GM21390 (cell line): Measurements from ENCODE around the gene TSR3.

ENCODE experiments used
- ATAC-seq: cut with Tn5 transposase; IDR thresholded peaks from one replicate; pipeline ENCODE4 v1.9.1; 2021; ENCODE audit not compliant: unreplicated experiment

Gene TSR3

DNA sequence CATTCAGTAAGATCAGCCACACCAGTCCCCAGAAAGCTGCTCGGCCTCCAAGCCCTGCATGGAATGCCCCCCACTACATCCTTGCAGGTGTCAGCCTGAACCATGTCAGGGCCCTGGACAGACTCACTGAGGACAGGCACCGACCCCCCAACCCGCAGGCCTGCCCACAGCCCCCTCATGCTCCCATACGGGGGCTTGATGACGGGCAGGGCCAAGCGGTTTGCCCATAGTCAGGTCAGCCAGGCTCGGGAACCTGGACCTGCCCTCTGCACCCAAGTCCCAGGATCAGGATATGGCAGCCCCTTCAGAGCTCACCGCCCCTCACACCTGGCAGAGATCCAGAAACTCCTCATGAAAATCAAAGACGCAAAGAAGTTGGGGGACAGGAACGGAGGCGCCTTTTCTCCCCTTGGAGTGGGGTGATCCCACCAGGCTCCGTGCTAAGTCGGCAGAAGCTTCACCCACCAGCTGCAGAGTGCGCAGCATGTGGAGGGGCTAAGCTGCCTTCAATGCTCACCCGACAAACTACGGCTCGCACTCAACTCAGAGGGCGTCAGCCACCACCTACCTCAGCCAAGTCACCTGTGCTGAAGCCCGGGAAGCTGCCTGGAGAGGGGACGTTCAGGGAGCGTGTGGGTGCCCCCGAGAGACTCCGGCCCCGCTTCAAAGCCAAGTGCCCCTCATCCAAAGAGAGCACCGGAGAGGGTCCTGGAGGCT lies 26.6 kb upstream of the TSR3 start:
- no peak for ATAC-seq

- no peak for ATAC-seq
Measured at GRCh38 chr16:1377406-1378010, 25.8 kb upstream of the TSR3 start.

DNA sequence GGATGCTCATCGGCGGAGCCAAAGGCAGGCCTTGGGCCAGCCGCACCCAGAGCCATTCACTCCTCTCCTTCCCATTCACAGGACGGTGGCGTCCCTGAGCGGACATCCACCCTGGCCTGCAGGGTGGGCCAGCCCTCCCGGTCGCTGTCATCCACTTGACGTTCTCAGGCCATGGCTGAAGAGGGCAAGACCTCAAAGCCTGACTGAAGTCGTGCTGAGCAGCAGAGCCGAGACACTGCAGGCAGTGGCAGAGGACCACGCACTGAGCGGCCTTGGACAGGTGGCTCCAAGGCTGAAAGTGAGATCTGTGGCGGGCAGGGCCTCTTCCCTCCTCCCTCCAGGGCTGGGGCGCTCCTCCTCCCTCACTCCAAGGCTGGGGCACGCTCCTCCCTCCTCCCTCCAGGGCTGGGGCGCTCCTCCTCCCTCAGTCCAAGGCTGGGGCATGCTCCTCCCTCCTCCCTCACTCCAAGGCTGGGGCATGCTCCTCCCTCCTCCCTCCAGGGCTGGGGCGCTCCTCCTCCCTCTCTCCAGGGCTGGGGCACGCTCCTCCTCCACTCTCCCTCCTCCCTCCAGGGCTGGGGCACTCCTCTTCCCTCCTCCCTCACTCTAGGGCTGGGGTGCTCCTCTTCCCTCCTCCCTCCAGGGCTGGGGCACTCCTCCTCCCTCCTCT lies 24.2 kb upstream of the TSR3 start:
- no peak for ATAC-seq

DNA sequence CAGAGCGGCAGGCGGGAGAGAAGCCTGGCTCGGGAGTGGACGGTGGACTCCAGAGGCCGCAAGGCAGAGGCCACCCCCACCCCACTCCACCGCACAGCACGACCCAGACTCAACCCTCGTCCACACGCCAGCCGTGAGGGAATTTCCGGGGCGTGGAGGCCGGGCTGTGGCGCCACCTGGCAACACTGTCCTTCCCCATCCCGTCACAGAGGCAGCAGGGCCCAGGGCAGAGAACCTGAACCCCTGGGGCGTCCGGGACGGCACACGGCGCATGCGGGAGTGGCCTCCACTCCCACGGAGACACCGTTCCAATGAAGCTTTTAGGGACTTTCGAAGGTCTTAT lies 23.6 kb upstream of the TSR3 start:
- ATAC-seq = no peak

- no peak for ATAC-seq
Measured at GRCh38 chr16:1374418-1375297, 23.0 kb upstream of the TSR3 start.

DNA sequence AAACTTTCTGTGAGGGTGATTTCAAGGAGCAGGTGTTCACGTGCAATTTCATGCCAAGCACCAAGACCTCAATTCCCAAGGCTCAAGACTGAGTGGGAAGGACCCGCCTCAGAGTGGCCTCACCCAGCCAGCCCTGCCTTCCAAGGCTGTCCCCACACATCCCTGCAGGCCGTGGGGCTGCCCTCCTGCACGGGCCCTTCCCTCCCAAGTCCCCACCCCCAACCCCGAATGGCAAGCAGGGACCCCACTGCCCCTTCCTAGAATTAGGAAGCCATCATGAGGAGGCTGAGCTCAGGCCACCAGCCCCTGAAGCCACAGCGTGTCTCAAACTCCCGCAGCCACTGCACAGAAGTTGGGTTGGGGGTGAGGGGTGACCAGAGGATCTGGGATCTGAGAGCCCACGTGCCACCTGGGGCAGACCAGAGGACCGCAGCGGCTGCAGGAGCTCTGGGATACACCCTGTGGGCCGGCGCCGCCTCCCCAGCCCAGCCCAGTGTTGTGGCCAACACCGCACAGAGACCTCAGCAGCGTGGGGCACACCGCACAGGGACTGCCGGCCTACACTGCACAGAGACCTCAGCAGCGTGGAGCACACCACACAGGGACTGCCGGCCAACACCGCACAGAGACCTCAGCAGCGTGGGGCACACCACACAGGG lies 20.7 kb upstream of the TSR3 start:
- no peak for ATAC-seq

GRCh38 chr16:1371054-1371978 lies 19.6 kb upstream of the TSR3 start:
- ATAC-seq = no peak

DNA sequence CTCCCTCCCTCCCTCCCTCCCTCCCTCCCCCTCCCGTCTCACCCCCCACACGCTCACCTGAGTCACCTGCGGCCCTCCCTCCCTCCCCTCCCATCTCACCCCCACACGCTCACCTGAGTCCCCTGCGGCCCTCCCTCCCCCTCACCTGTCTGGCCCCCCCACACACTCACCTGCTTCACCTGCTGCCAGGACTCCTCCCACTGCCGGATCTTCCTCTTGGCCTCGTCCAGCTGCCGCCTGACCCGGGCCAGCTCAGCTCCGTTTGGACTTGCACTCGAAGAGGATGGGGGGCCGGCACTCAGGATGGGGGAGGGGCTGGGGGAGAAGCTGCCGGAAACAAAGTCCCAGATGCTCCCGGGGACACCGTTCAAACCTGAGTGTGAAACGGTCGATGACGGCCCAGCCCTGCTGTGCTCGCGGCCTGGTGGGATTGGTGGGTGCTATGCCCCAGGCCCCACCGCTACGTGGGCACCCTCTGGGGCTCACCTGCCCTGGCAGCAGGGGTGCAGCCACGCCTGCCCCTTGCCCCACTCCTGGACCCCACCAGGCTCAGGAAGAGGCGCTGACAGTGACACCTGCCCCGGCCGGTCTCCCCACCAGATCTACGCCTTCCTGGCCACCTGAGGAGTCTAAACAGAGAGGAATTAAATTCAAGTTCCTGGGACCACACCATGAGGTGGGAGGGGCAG lies 16.0 kb upstream of the TSR3 start:
- ATAC-seq = no peak

DNA sequence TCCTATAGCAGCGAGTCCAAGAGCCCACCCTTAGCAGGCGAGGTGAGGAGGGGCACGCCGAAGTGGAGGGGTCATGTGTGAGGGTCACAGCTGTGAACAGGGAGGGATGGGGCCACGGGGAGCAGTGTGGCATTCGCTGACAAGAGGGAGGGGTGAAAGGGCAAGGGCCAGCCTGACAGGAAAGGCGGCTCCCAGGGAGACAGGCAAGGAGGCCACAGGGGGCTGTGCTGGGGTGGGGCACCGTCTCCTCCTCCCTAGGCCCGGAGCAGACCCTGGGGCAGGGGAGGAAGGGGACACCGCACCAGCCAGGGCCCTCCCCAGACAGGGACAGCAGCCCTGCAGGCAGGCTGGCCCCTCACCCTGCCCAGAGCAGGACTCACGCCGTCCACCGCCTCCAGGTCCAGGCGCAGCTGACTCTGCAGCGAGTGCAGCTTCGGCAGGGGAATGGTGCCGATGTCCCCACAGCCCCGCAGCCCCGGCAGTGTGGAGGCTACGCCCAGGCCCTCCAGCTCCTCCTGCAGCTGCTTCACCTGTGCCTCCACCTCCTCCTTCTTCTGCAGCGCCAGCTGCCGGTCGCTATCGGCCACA lies 15.1 kb upstream of the TSR3 start:
- ATAC-seq = no peak

DNA sequence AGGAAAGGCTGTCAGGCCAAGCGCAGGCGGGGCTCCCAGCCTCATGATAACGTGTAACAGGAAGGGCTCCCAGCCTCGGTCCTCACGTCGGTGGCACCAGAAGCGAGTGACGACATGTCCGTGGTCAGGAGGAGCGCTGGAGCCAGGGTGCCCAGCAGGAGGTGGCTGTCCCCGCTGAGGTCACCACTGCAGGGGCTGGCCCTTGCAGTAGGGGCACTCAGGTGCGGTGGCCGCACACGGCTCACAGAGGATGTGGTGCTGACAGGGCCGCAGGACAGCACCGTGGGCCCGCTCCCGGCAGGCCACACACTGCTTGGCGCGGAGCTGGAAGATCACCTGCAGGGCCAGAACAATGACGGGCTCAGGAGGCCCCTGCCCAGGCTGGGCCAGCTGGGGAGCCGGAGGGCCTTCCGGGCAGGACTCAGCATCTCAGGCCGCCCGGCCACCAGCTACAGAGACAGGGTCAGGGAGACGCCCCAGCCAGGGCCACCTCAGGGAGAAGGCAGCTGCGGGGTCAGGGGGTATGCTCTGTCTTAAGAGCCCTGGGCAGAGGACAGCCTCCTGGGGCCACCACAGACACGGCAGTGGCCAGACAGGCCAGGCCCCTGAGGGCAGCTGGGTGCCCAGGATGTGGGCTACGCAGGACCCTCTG lies 14.5 kb upstream of the TSR3 start:
- ATAC-seq = no peak

DNA sequence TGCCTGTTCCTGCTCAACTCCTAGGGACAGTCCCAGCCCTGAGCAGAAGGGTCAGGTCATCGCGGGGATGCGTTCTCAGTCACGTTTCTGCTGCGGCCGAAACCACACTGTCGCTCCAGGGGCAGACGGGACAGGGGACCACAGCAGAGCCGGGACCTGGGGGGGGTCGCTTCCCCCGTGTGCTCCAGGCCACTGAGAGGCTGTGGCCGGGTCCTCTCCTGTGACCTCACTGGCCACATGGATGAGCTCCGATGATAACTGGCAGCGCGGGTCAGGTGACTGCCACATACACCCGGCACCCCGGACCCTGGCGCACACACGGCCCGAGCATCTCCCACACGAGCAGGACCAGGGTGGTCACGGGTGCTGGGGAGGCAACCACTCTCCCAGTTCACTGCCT lies 12.8 kb upstream of the TSR3 start:
- no peak for ATAC-seq

GRCh38 chr16:1363501-1364041 lies 11.9 kb upstream of the TSR3 start:
- ATAC-seq = no peak

DNA sequence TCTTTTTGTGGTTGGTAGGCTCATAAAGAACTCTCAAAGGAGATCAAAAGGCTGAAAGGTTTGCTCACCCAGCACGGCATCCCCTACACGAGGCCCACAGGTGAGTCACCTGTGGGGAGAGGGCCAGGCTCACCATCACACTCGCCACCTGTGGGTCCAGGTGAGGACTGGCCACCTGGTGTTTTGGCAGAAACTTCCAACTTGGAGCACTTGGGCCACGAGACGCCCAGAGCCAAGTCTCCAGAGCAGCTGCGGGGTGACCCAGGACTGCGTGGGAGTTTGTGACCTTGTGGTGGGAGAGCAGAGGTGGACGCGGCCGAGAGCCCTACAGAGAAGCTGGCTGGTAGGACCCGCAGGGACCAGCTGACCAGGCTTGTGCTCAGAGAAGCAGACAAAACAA lies 11.1 kb upstream of the TSR3 start:
- no peak for ATAC-seq

- ATAC-seq = no peak
Measured at GRCh38 chr16:1361685-1362360, 10.1 kb upstream of the TSR3 start.

GRCh38 chr16:1357906-1358566 lies 6.4 kb upstream of the TSR3 start:
- ATAC-seq = no peak

- no peak for ATAC-seq
Measured at GRCh38 chr16:1356061-1356900, 4.6 kb upstream of the TSR3 start.
